RKO (cell line): ENCODE measurements around the gene FMN2.
A peak's percentile ranks its signal among the peaks of the same experiment; 100 is the strongest.
"Not testable (repeated sequence)": the region's sequence is repeated elsewhere in the genome, so short reads cannot be mapped to it uniquely, and the experiment has no call there.

Experiments
- DNase-seq: peaks from one replicate; pipeline ENCODE4 v3.0.0-alpha.2; 2016; ENCODE audit warnings: low spot score

The FMN2 gene

GRCh38 chr1:240363914-240364313, 272.2 kb downstream of the FMN2 start:
- DNase-seq = no peak

- DNase-seq = no peak
Observed at GRCh38 chr1:240366636-240367035, 275.0 kb downstream of the FMN2 start.

GRCh38 chr1:240385551-240385950, 293.9 kb downstream of the FMN2 start:
- DNase-seq = no peak

- no peak for DNase-seq
Observed at GRCh38 chr1:240385985-240386978, 294.6 kb downstream of the FMN2 start.

GRCh38 chr1:240387051-240387450, 295.4 kb downstream of the FMN2 start:
- DNase-seq = no peak

- no peak for DNase-seq
Observed at GRCh38 chr1:240391660-240392260, 300.1 kb downstream of the FMN2 start.

- no peak for DNase-seq
Observed at GRCh38 chr1:240394353-240394752, 302.7 kb downstream of the FMN2 start.

GRCh38 chr1:240395336-240395735, 303.7 kb downstream of the FMN2 start:
- no peak for DNase-seq

- peak; percentile 38 for DNase-seq
Observed at GRCh38 chr1:240399381-240399780, 307.7 kb downstream of the FMN2 start.

- no peak for DNase-seq
Observed at GRCh38 chr1:240401731-240402130, 310.0 kb downstream of the FMN2 start.

- no peak for DNase-seq
Observed at GRCh38 chr1:240402326-240402725, 310.6 kb downstream of the FMN2 start.

GRCh38 chr1:240404286-240404685, 312.6 kb downstream of the FMN2 start:
- DNase-seq = no peak

- no peak for DNase-seq
Observed at GRCh38 chr1:240405751-240406150, 314.1 kb downstream of the FMN2 start.

GRCh38 chr1:240407407-240407806, 315.7 kb downstream of the FMN2 start:
- DNase-seq = no peak

GRCh38 chr1:240409615-240410014, 317.9 kb downstream of the FMN2 start:
- DNase-seq = no peak

GRCh38 chr1:240413732-240414131, 322.0 kb downstream of the FMN2 start:
- no peak for DNase-seq

GRCh38 chr1:240414237-240414636, 322.6 kb downstream of the FMN2 start:
- DNase-seq = no peak

- DNase-seq = not testable (repeated sequence)
Observed at GRCh38 chr1:240415011-240415410, 323.3 kb downstream of the FMN2 start.

- no peak for DNase-seq
Observed at GRCh38 chr1:240415532-240415931, 323.8 kb downstream of the FMN2 start.

GRCh38 chr1:240417317-240417716, 325.6 kb downstream of the FMN2 start:
- DNase-seq = no peak

- no peak for DNase-seq
Observed at GRCh38 chr1:240420766-240421165, 329.1 kb downstream of the FMN2 start.

GRCh38 chr1:240423246-240423924, 331.7 kb downstream of the FMN2 start:
- DNase-seq = no peak
